ENCODE data around the gene KRT4.
"Not testable (repeated sequence)": the region's sequence is repeated elsewhere in the genome, so short reads cannot be mapped to it uniquely, and the experiment has no call there.

Gene KRT4

GRCh38 chr12:52813885-52814709 is at the start of gene KRT4:
Gene KRT4 (minus strand): TSS chr12:52814116. CDS start chr12:52814058, 58 bp downstream.
- no peak for DNase-seq (ENCODE audit: low spot score)

- DNase-seq (ENCODE audit: low spot score), result no peak
These were observed 48.1 kb upstream of the KRT4 start for GRCh38 chr12:52862023-52862422.

GRCh38 chr12:52861511-52861910 is 47.6 kb upstream of the KRT4 start:
- no peak for DNase-seq (ENCODE audit: low spot score)

GRCh38 chr12:52860102-52860823 is 46.3 kb upstream of the KRT4 start:
- DNase-seq (ENCODE audit: low spot score), result no peak

GRCh38 chr12:52857500-52857899 is 43.6 kb upstream of the KRT4 start:
- no peak for DNase-seq (ENCODE audit: low spot score)

GRCh38 chr12:52856787-52857186 is 42.9 kb upstream of the KRT4 start:
- no peak for DNase-seq (ENCODE audit: low spot score)

- not testable (repeated sequence) for DNase-seq (ENCODE audit: low spot score)
These were observed 42.2 kb upstream of the KRT4 start for GRCh38 chr12:52856077-52856476.

GRCh38 chr12:52851787-52852186 is 37.9 kb upstream of the KRT4 start:
- no peak for DNase-seq (ENCODE audit: low spot score)

GRCh38 chr12:52850681-52851080 is 36.8 kb upstream of the KRT4 start:
- DNase-seq (ENCODE audit: low spot score), result no peak

- DNase-seq (ENCODE audit: low spot score), result no peak
These were observed 35.6 kb upstream of the KRT4 start for GRCh38 chr12:52849511-52849910.

GRCh38 chr12:52848661-52849255 is 34.8 kb upstream of the KRT4 start, which contains the start of gene KRT78:
Gene KRT78 (minus strand): TSS chr12:52848994. CDS start chr12:52848930, 64 bp downstream.
- DNase-seq (ENCODE audit: low spot score), result no peak

- no peak for DNase-seq (ENCODE audit: low spot score)
These were observed 33.6 kb upstream of the KRT4 start for GRCh38 chr12:52847335-52848102.

- no peak for DNase-seq (ENCODE audit: low spot score)
These were observed 32.5 kb upstream of the KRT4 start for GRCh38 chr12:52846356-52846970.

- DNase-seq (ENCODE audit: low spot score), result no peak
These were observed 32.0 kb upstream of the KRT4 start for GRCh38 chr12:52845946-52846345.

GRCh38 chr12:52844386-52844785 is 30.5 kb upstream of the KRT4 start:
- no peak for DNase-seq (ENCODE audit: low spot score)

- no peak for DNase-seq (ENCODE audit: low spot score)
These were observed 25.7 kb upstream of the KRT4 start for GRCh38 chr12:52839436-52840105.

GRCh38 chr12:52838609-52839435 is 24.9 kb upstream of the KRT4 start:
- DNase-seq (ENCODE audit: low spot score), result no peak

- no peak for DNase-seq (ENCODE audit: low spot score)
These were observed 24.1 kb upstream of the KRT4 start for GRCh38 chr12:52837781-52838608.

- no peak for DNase-seq (ENCODE audit: low spot score)
These were observed 23.5 kb upstream of the KRT4 start for GRCh38 chr12:52837413-52837741.

Measured in HuH-7 (cell line).